AG10803 (cell line): ENCODE data around the gene SRSF5.

ENCODE experiments used
- DNase-seq: peaks from one replicate; pipeline ENCODE4 v3.0.0; 2010; ENCODE audit warnings: low read depth
- H3K4me3 ChIP-seq: 2 replicates; pipeline ENCODE4 v1.5.1; 2011; ENCODE audit warnings: mild to moderate bottlenecking, low read length, control low read depth
- TF ChIP-seq, protein P1 (sequence below): conservative IDR thresholded peaks from 2 replicates; pipeline ENCODE4 v1.5.1; 2011; ENCODE audit warnings: mild to moderate bottlenecking, low read length, control low read depth, inconsistent platforms

Gene SRSF5

DNA sequence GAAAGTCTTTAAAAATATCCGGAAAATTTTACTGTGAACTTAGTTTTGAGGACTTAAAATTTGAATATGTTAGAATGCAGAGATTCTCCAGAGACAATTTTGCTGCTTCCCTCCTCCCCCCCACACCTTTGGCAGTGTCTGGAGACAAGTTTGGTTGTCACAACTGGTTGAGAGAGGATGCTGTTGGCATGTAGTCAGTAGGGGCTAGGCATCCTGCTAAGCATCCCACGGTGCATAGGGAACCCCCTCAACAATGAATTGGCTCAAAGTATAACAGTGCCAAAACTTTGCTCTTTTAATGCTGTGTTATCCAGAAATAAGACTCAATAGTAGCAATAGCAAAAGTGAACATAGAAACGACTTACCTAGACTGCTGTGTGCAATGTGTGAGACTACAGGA lies 3.6 kb downstream of the SRSF5 start:
- no peak overlapping the region for H3K4me3 ChIP-seq
- no peak for DNase-seq
- TF ChIP-seq, protein P1, sequence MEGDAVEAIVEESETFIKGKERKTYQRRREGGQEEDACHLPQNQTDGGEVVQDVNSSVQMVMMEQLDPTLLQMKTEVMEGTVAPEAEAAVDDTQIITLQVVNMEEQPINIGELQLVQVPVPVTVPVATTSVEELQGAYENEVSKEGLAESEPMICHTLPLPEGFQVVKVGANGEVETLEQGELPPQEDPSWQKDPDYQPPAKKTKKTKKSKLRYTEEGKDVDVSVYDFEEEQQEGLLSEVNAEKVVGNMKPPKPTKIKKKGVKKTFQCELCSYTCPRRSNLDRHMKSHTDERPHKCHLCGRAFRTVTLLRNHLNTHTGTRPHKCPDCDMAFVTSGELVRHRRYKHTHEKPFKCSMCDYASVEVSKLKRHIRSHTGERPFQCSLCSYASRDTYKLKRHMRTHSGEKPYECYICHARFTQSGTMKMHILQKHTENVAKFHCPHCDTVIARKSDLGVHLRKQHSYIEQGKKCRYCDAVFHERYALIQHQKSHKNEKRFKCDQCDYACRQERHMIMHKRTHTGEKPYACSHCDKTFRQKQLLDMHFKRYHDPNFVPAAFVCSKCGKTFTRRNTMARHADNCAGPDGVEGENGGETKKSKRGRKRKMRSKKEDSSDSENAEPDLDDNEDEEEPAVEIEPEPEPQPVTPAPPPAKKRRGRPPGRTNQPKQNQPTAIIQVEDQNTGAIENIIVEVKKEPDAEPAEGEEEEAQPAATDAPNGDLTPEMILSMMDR: no peak

DNA sequence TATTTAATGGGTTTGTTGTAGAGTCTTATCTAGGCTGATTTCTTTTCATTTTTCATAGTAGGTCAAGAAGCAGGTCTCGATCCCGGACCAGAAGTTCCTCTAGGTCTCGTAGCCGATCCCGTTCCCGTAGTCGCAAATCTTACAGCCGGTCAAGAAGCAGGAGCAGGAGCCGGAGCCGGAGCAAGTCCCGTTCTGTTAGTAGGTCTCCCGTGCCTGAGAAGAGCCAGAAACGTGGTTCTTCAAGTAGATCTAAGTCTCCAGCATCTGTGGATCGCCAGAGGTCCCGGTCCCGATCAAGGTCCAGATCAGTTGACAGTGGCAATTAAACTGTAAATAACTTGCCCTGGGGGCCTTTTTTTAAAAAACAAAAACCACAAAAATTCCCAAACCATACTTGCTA lies 4.2 kb downstream of the SRSF5 start:
- TF ChIP-seq, protein P1: no peak
- H3K4me3 ChIP-seq: no peak overlapping the region

GRCh38 chr14:69772082-69773017 lies 5.4 kb downstream of the SRSF5 start:
- DNase-seq: no peak
- no peak overlapping the region for H3K4me3 ChIP-seq
- TF ChIP-seq, protein P1: no peak

More for the DNA sequence above, 4.2 kb downstream of the SRSF5 start:
- no peak for DNase-seq

DNA sequence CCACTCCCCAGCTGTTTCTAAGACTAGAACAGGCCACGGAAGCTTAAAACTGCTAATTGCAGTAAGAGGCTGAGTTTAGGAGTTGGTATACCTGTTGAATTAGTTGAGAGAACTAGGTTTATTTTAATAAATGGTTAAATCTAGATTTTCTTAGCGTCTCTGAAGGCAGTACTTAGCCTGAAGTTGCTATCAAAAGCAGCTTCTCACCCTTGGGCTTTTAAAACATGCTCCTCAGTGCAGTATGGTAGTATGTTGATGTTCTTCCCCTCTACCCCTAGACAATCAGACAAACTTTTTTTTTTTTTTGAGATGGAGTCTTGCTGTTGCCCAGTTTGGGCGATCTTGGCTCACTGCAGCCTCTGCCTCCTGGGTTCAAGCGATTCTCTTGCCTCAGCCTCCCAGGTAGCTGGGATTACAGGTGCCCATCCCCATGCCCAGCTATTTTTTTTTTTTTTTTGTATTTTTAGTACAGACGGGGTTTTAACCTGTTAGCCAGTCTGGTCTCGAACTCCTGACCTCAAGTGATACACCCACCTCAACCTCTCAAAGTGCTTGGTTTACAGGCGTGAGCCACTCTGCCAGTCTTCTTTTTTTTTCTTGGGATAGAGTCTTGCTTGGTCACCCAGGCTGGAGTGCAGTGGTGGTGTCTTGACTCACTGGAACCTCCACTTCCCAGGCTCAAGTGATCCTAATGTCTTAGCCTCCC lies 6.8 kb downstream of the SRSF5 start:
- no peak overlapping the region for H3K4me3 ChIP-seq

DNA sequence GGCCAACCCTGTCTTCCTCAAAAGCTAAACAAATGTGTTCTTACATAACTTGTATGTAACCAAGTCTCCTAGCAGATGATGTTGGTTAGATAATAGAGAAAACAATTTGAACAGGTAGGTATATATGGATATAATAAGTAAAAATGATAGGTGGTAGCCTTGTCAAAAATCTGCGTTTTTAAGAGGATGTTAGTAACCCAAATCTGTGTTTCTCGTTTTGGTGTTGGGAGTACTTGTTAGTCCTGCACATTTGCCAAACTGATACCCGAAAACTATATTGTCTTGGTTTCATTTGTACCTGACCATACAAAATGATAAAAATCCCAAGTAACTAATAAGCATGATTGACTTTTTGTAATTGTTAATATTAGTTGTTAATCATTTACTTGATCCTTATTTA lies 8.1 kb downstream of the SRSF5 start:
- no peak overlapping the region for H3K4me3 ChIP-seq
- TF ChIP-seq, protein P1: no peak
- DNase-seq: no peak

More for the DNA sequence above, 6.8 kb downstream of the SRSF5 start:
- TF ChIP-seq, protein P1: no peak
- no peak for DNase-seq

GRCh38 chr14:69776875-69777453 lies 10.0 kb downstream of the SRSF5 start:
- DNase-seq: no peak
- TF ChIP-seq, protein P1: no peak
- no peak overlapping the region for H3K4me3 ChIP-seq
